H1 (cell line): ENCODE measurements around the gene RAI14. TPM values are rescaled to one million over a fixed set of nuclear protein-coding genes. Genes with fewer than 3 reads are reported as not detected.

Source experiments
- CTCF ChIA-PET: fragments of 300-600 bp; sonication (Branson Sonifier 250); formaldehyde crosslinking; loops from one replicate; lab custom pipeline; 2021; ENCODE audit not compliant: partially characterized antibody; lab: Charles Lee
- POLR2A ChIA-PET: fragments of 300-600 bp; sonication (Branson Sonifier 250); formaldehyde crosslinking; loops from one replicate; lab custom pipeline; 2021; ENCODE audit warnings: inconsistent platforms; ENCODE audit not compliant: partially characterized antibody; lab: Charles Lee
- DNase-seq, 2 experiments: peaks; one replicate each; pipeline versions ENCODE4 v3.0.0 to v3.0.0-alpha.2; 2010 to 2022; ENCODE audit warnings: low spot score in 2 of 2, low read depth in 1 of 2, mixed read lengths in 1 of 2
- FAIRE-seq: peaks from 2 replicates; lab custom pipeline; 2011; peaks lifted over from hg19 to GRCh38; lab: Jason Lieb, UNC
- H2AFZ ChIP-seq: 2 replicates; pipeline ENCODE4 v1.8.1; 2012; ENCODE audit warnings: low read length, inconsistent platforms
- H2AK5ac ChIP-seq: 2 replicates; pipeline ENCODE4 v1.6.1; 2013; ENCODE audit warnings: low read depth, low read length
- H2BK120ac ChIP-seq: replicated peaks from 2 replicates; pipeline ENCODE3; 2013; ENCODE audit warnings: low read depth, low read length, inconsistent platforms
- H2BK12ac ChIP-seq: 2 replicates; pipeline ENCODE4 v1.6.1; 2013; ENCODE audit warnings: low read depth, low read length
- H2BK15ac ChIP-seq: 2 replicates; pipeline ENCODE4 v1.6.1; 2013; ENCODE audit warnings: low read length
- H2BK20ac ChIP-seq: 2 replicates; pipeline ENCODE4 v1.6.1; 2013; ENCODE audit warnings: low read length
- H2BK5ac ChIP-seq: 2 replicates; pipeline ENCODE4 v1.6.1; 2013; ENCODE audit warnings: low read depth, low read length
- H3K14ac ChIP-seq: 2 replicates; pipeline ENCODE4 v1.6.1; 2013; ENCODE audit warnings: inconsistent platforms; ENCODE audit not compliant: insufficient read length
- H3K18ac ChIP-seq: 2 replicates; pipeline ENCODE4 v1.6.1; 2013; ENCODE audit warnings: low read length; ENCODE audit errors: extremely low read depth
- H3K23ac ChIP-seq: 2 replicates; pipeline ENCODE4 v1.6.1; 2013; ENCODE audit warnings: inconsistent platforms; ENCODE audit not compliant: insufficient read length
- H3K23me2 ChIP-seq: 2 replicates; pipeline ENCODE4 v1.6.1; 2013; ENCODE audit warnings: low read depth, low read length
- H3K27ac ChIP-seq: 2 replicates; pipeline ENCODE4 v1.6.1; 2011; ENCODE audit warnings: low read depth, low read length, inconsistent platforms
- H3K27me3 ChIP-seq, 4 experiments: replicated peaks in 1 of 4; 1 replicate in 1 of 4; 2 replicates in 3 of 4; pipeline versions ENCODE4 v1.6.1 to v1.8.1; 2011 to 2013; ENCODE audit warnings: low read length in 3 of 4, mild to moderate bottlenecking in 3 of 4, inconsistent platforms in 2 of 4, mixed read lengths in 2 of 4, moderate library complexity in 1 of 4; ENCODE audit not compliant: control insufficient read depth in 3 of 4, insufficient read depth in 3 of 4; ENCODE audit errors: extremely low read depth in 1 of 4
- H3K36me3 ChIP-seq, 4 experiments: 2 replicates each; pipeline versions ENCODE4 v1.6.1 to v1.8.1; 2011 to 2013; ENCODE audit warnings: mild to moderate bottlenecking in 4 of 4, low read length in 3 of 4, moderate library complexity in 2 of 4, control low read depth in 1 of 4, inconsistent platforms in 1 of 4; ENCODE audit not compliant: insufficient read depth in 4 of 4, control insufficient read depth in 2 of 4
- H3K4ac ChIP-seq: replicated peaks from 2 replicates; pipeline ENCODE3; 2013; ENCODE audit warnings: low read length, low read depth, mixed read lengths, inconsistent platforms; ENCODE audit not compliant: insufficient read length
- H3K4me1 ChIP-seq, 4 experiments: replicated peaks in 1 of 4; 1 replicate in 1 of 4; 2 replicates in 3 of 4; pipeline versions ENCODE4 v1.6.1 to v1.8.1; 2011 to 2013; ENCODE audit warnings: low read length in 3 of 4, inconsistent platforms in 2 of 4, mixed read lengths in 1 of 4; ENCODE audit not compliant: insufficient read depth in 4 of 4, control insufficient read depth in 3 of 4
- H3K4me2 ChIP-seq, 2 experiments: 2 replicates each; pipeline versions ENCODE4 v1.6.1 to v1.8.1; 2011 to 2013; ENCODE audit warnings: low read depth in 2 of 2, low read length in 2 of 2, control low read depth in 1 of 2, inconsistent platforms in 1 of 2, mild to moderate bottlenecking in 1 of 2; ENCODE audit not compliant: insufficient read depth in 1 of 2
- H3K4me3 ChIP-seq, 4 experiments: fragments of 200-600, 300-600 bp in 1 of 4; sonication (generic), shearing (Covaris generic), sonication (Bioruptor Twin) in 1 of 4; 2 replicates each; pipeline versions ENCODE4 v1.5.1 to v1.8.1; 2011 to 2016; ENCODE audit warnings: low read length in 4 of 4, low read depth in 3 of 4, control low read depth in 2 of 4, inconsistent platforms in 2 of 4, mild to moderate bottlenecking in 2 of 4, mixed read lengths in 1 of 4, moderate library complexity in 1 of 4; ENCODE audit not compliant: insufficient read depth in 2 of 4; ENCODE audit errors: extremely low read depth in 1 of 4
- H3K56ac ChIP-seq: replicated peaks from 2 replicates; pipeline ENCODE3; 2013; ENCODE audit warnings: low read depth, mild to moderate bottlenecking, mixed read lengths, low read length, inconsistent platforms; ENCODE audit not compliant: insufficient read length
- H3K79me1 ChIP-seq: 2 replicates; pipeline ENCODE4 v1.6.1; 2013; ENCODE audit warnings: low read depth, low read length, control low read depth
- H3K79me2 ChIP-seq, 2 experiments: 2 replicates each; pipeline versions ENCODE4 v1.6.1 to v1.8.1; 2012 to 2013; ENCODE audit warnings: low read length in 2 of 2, mild to moderate bottlenecking in 2 of 2, inconsistent platforms in 1 of 2; ENCODE audit not compliant: insufficient read depth in 2 of 2, control insufficient read depth in 1 of 2
- H3K9ac ChIP-seq, 4 experiments: replicated peaks in 1 of 4; 1 replicate in 1 of 4; 2 replicates in 3 of 4; pipeline versions ENCODE4 v1.6.1 to v1.8.1; 2011 to 2013; ENCODE audit warnings: low read depth in 3 of 4, low read length in 3 of 4, control low read depth in 2 of 4, mild to moderate bottlenecking in 2 of 4, moderate library complexity in 2 of 4, inconsistent platforms in 1 of 4; ENCODE audit errors: extremely low read depth in 1 of 4
- H3K9me3 ChIP-seq, 2 experiments: 2 replicates each; pipeline versions ENCODE4 v1.6.1 to v1.8.1; 2012 to 2013; ENCODE audit warnings: mild to moderate bottlenecking in 2 of 2, moderate library complexity in 2 of 2, control low read depth in 1 of 2, inconsistent platforms in 1 of 2, low read depth in 1 of 2, low read length in 1 of 2, mixed read lengths in 1 of 2; ENCODE audit not compliant: insufficient read depth in 2 of 2
- H4K20me1 ChIP-seq, 2 experiments: replicated peaks in 1 of 2; 2 replicates each; pipeline versions ENCODE3 to v1.8.1; 2011 to 2013; ENCODE audit warnings: inconsistent platforms in 2 of 2, low read length in 2 of 2, mild to moderate bottlenecking in 1 of 2; ENCODE audit not compliant: insufficient read depth in 2 of 2, control insufficient read depth in 1 of 2
- H4K5ac ChIP-seq: 2 replicates; pipeline ENCODE4 v1.6.1; 2013; ENCODE audit warnings: low read length, low read depth, mixed read lengths, inconsistent platforms; ENCODE audit not compliant: insufficient read length
- H4K8ac ChIP-seq: 2 replicates; pipeline ENCODE4 v1.8.0; 2013; ENCODE audit warnings: mild to moderate bottlenecking, moderate library complexity, low read length, inconsistent platforms; ENCODE audit not compliant: insufficient read depth; ENCODE audit errors: extremely low read depth
- H4K91ac ChIP-seq: replicated peaks from 2 replicates; pipeline ENCODE3; 2013; ENCODE audit warnings: low read length, mixed read lengths, inconsistent platforms; ENCODE audit not compliant: insufficient read length
- BACH1 ChIP-seq: IDR thresholded peaks from 2 replicates; pipeline ENCODE4 v1.6.1; 2012; ENCODE audit warnings: low read length, improper control_type of control experiment
- E2F6 ChIP-seq: IDR thresholded peaks from 2 replicates; pipeline ENCODE4 v1.6.1; 2012; ENCODE audit warnings: inconsistent platforms
- SIN3A ChIP-seq, 2 experiments: IDR thresholded peaks in 1 of 2; conservative IDR thresholded peaks in 1 of 2; 2 replicates each; pipeline ENCODE4 v1.6.1; 2011 to 2012; ENCODE audit warnings: low read length in 2 of 2, improper control_type of control experiment in 1 of 2, low read depth in 1 of 2, mild to moderate bottlenecking in 1 of 2
- SRF ChIP-seq: IDR thresholded peaks from 2 replicates; pipeline ENCODE4 v1.6.1; 2011; ENCODE audit warnings: mild to moderate bottlenecking, low read depth, low read length, moderate library complexity
- USF2 ChIP-seq: IDR thresholded peaks from 2 replicates; pipeline ENCODE4 v1.6.1; 2011; ENCODE audit warnings: low read length, improper control_type of control experiment
- ZNF274 ChIP-seq: IDR thresholded peaks from 2 replicates; pipeline ENCODE4 v1.7.0; 2012; ENCODE audit warnings: low read length, borderline replicate concordance; ENCODE audit errors: extremely low read depth
- WGBS, 2 experiments: shearing (Covaris generic) in 1 of 2; methylation state at CpG; one replicate each; pipeline versions ENCODE4 v1.1.6 to v1.1.7; 2013 to 2015; ENCODE audit warnings: low lambda C conversion rate in 2 of 2, mixed read lengths in 2 of 2, inconsistent platforms in 1 of 2, low coverage in 1 of 2, missing lambda C conversion rate in 1 of 2; ENCODE audit not compliant: insufficient replicate concordance in 2 of 2, insufficient coverage in 1 of 2, insufficient read length in 1 of 2; ENCODE audit errors: extremely low coverage in 1 of 2, missing lambda C conversion rate in 1 of 2; 5-methylcytosine and 5-hydroxymethylcytosine counted together
- polyA plus RNA-seq, 7 experiments: library from polyadenylated mRNA; depleted of rRNA in 3 of 7; stranded (reverse) in 5 of 7; unstranded in 2 of 7; fragments of >200 nt in 5 of 7; fragments of 200-250 nt in 2 of 7; gene quantifications; 1 replicate in 5 of 7; 2 replicates in 1 of 7; 4 replicates in 1 of 7; pipeline versions ENCODE4 v1.2.1 to v1.2.3, GENCODE V29; 2011 to 2013; ENCODE audit warnings: missing spikeins in 2 of 7, mixed read lengths in 2 of 7
- total RNA-seq: library from RNA; stranded (reverse); fragmentation: NEBNext Ultra II Directional; extraction: Animal tissue kit (Norgen Biotek cat#: 25700); gene quantifications from 2 replicates; pipeline ENCODE4 v1.2.1, GENCODE V29; 2021
- TF ChIP-seq, protein P1 (sequence below): IDR thresholded peaks from 2 replicates; pipeline ENCODE4 v1.6.1; 2012; ENCODE audit warnings: inconsistent platforms
- TF ChIP-seq, protein P2 (sequence below), 3 experiments: IDR thresholded peaks; 1 replicate in 2 of 3; 2 replicates in 1 of 3; pipeline versions ENCODE4 v1.5.1 to v1.6.1; 2011; ENCODE audit warnings: low read length in 3 of 3, mild to moderate bottlenecking in 3 of 3, inconsistent platforms in 2 of 3, low read depth in 1 of 3, moderate library complexity in 1 of 3; ENCODE audit not compliant: insufficient read depth in 1 of 3; ENCODE audit errors: control extremely low read depth in 1 of 3

RAI14 gene
- total and polyA plus RNA-seq, 2 of the 8 experiments (the other 6 are each of a cell fraction or from before 2014, with no cell fraction given), result 48.4 to 210 TPM

DNA sequence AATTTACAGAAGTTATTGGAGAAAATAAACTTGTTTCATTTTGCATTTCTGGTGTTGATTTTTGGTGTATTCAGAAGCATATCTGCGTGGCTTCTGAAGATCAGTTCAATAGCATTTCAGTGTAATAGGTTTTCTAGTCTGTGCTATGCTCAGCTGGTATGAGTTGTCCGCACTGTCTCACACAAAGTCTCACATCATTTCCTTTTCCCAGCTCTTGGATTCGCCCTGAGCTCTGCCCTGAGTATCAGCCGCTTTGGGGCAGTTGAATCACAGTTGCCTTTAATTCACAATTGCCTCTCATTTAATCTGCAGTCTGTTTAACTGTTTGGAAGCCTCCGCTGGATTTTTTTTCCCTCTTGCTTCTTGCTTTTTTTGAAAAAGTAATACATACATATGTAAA lies 176.4 kb downstream of the RAI14 start:
- Histone ChIP-seq H2BK5ac (no peak overlapping the region), H3K36me3 (peaks cover 6 to 54% (median 36%) of the 10 kb centered on the region in 4 experiments), H3K79me2 (no peaks in the 10 kb centered on the region), H4K91ac (no peak overlapping the region), H2BK20ac (no peak overlapping the region), H4K5ac (no peak overlapping the region), H3K56ac (no peak overlapping the region), H3K27me3 (no peaks in the 10 kb centered on the region), H3K23me2 (no peaks in the 10 kb centered on the region), H4K20me1 (no peaks in the 10 kb centered on the region), H3K27ac (no peak overlapping the region), H3K79me1 (no peaks in the 10 kb centered on the region), H2AK5ac (no peak overlapping the region), H2BK120ac (no peak overlapping the region), H3K23ac (no peak overlapping the region), H3K14ac (no peak overlapping the region), H3K9me3 (peaks cover 2 to 3% of the 10 kb centered on the region in 2 experiments; a peak in 2 of 4 replicates), H2BK12ac (no peak overlapping the region), H3K4me1 (no peaks in the 10 kb centered on the region), H2AFZ (no peak overlapping the region), H3K9ac (no peak overlapping the region), H4K8ac (no peak overlapping the region), H3K4ac (no peak overlapping the region), H2BK15ac (no peak overlapping the region), H3K4me3 (no peak overlapping the region), H3K4me2 (no peak overlapping the region), H3K18ac (no peak overlapping the region)
- DNase-seq, result no peak
- 92% methylated on average over 5 of the region's 5 CpGs; no CpG with 5 or more reads in 1 of the 2 experiments for WGBS, 2 experiments
- CTCF ChIA-PET, result interaction anchor here (0.8 to 1.5 kb wide), 3 partner anchors 66 to 309 kb away, joined by 3 read pairs; no protein-coding TSS in a partner anchor
- POLR2A ChIA-PET, result interaction anchor here (0.9 kb wide), 1 partner anchor 57 kb away, joined by 3 read pairs; no protein-coding TSS in a partner anchor
- FAIRE-seq, result no peak
- TF ChIP-seq BACH1 (no peak), E2F6 (no peak), SRF (no peak), SIN3A (conservative IDR thresholded peaks at IDR 0.05 in 1 of 2, IDR thresholded peaks at IDR 0.05 in 1 of 2; ENCODE audit: low read depth in 1 of 2, low read length in 2 of 2) (no peak), ZNF274 (no peak), USF2 (no peak)
- TF ChIP-seq, protein P1, sequence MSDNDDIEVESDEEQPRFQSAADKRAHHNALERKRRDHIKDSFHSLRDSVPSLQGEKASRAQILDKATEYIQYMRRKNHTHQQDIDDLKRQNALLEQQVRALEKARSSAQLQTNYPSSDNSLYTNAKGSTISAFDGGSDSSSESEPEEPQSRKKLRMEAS, result no peak
- TF ChIP-seq, protein P2, sequence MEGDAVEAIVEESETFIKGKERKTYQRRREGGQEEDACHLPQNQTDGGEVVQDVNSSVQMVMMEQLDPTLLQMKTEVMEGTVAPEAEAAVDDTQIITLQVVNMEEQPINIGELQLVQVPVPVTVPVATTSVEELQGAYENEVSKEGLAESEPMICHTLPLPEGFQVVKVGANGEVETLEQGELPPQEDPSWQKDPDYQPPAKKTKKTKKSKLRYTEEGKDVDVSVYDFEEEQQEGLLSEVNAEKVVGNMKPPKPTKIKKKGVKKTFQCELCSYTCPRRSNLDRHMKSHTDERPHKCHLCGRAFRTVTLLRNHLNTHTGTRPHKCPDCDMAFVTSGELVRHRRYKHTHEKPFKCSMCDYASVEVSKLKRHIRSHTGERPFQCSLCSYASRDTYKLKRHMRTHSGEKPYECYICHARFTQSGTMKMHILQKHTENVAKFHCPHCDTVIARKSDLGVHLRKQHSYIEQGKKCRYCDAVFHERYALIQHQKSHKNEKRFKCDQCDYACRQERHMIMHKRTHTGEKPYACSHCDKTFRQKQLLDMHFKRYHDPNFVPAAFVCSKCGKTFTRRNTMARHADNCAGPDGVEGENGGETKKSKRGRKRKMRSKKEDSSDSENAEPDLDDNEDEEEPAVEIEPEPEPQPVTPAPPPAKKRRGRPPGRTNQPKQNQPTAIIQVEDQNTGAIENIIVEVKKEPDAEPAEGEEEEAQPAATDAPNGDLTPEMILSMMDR (IDR thresholded peaks at IDR 0.05; ENCODE audit: control extremely low read depth in 1 of 3, insufficient read depth in 1 of 3, low read depth in 1 of 3, low read length in 3 of 3), result no peak
